GM19035 (cell line): ENCODE measurements around the gene FBXO17.

Experiments used
- ATAC-seq: cut with Tn5 transposase; IDR thresholded peaks from one replicate; pipeline ENCODE4 v1.9.1; 2021; ENCODE audit not compliant: unreplicated experiment

The FBXO17 gene

DNA sequence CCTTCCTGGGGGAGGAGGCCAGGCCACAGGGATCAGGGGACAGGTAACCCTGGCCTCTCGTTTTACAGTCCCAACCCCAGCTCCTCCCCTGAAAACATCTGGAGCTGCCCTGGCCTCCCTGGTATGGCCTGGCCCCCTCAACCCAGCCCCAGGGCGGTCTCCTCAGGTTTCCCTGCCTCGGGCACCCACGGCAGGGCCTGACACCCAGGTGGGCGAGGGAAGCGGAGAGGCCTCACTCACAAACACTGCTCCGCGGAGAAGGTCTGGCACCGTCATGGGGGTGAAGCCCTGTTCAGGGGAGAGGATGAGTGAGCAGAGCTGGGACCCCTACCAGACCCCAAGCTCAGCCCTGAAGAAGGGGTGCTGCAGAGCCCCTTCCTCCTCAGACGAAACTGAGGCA is 57.0 kb downstream of the FBXO17 start:
- no peak for ATAC-seq

- no peak for ATAC-seq
These were observed 57.5 kb downstream of the FBXO17 start for GRCh38 chr19:38917921-38918491.

DNA sequence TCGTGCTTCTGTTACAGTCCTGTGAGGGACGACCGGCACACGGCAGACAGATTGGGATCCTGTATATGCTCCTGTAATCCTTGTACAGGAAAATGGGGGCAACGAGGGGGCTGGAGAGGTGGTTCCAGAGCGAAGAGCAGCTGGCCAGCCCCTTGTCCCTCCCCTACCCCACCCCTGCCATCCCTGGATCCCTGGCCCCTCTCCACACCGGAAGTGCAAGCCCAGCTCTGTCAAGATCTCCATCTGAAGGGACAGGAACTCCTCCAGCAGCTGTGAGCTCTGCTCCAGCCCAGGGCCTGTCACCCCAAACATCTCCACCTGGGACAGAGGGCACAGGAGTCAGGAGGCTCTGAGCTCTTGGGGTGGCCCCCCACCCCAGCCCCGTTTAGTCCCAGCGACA is 58.0 kb downstream of the FBXO17 start:
- ATAC-seq: no peak

DNA sequence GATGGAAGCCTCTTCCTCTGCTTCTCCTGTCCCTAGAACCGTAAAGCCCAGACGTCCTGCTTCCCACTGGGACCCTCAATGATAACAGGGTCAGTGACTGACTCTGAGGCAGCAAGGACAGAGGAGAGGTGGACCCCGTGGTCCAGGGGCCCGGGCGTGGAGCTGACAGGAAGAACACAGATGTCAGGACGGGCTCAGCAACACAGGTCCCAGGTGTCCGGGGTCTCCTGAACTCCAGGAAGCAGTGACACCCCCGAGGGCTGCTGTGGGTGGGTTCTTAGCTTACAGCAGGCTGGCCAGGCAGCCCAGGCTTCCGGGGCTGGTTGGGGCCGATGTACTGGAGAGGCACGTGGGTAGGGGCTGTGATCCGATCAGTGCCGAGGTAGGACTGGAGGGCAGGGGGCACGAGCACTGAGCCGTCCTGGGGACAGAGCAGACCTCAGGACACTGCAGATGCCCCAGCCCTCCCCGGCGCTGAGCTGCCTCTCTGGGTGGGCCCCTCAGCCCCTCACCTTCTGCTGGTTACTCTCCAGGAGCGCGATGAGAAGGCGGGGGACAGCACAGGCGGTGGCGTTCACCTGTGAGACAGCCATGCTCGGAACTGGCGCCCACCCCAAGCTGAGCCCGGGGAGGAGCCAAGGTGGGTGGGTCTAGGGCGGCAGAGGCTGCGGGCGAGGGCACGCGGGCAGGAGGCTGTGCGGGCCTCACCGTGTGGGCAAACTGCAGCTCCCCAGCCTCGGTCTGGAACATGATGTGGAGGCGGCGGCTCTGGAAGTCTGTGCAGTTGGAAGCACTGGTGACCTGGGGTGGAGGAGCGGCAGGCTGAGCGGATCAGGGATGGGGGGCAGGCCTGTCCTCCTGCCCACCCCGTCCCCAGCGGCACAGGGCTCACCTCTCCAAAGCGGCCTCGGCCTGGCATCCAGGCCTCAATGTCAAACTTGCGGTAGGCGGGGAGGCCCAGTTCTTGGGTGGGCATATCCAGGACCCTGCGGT is 59.9 kb downstream of the FBXO17 start:
- ATAC-seq: no peak

DNA sequence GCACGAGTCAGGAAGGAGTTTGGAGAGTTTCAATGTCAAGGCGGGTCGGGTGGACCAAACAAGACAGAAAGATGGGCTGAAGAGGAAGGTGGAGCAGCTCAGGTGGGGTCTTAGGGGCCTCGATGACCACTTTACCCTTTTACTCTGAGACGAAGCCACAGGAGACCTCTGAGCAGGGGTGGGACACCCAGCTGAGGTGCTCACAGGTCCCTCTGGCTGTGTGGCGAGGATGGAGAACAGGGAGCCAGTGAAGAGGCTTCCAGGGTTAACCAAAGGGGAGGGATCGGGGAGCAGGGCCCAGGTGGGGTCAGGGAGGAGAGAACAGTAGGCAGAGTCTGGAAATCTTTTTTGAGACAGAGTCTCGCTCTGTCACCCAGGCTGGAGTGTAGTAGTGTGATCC is 61.6 kb downstream of the FBXO17 start:
- no peak for ATAC-seq

- no peak for ATAC-seq
These were observed 62.7 kb downstream of the FBXO17 start for GRCh38 chr19:38912600-38913514.

DNA sequence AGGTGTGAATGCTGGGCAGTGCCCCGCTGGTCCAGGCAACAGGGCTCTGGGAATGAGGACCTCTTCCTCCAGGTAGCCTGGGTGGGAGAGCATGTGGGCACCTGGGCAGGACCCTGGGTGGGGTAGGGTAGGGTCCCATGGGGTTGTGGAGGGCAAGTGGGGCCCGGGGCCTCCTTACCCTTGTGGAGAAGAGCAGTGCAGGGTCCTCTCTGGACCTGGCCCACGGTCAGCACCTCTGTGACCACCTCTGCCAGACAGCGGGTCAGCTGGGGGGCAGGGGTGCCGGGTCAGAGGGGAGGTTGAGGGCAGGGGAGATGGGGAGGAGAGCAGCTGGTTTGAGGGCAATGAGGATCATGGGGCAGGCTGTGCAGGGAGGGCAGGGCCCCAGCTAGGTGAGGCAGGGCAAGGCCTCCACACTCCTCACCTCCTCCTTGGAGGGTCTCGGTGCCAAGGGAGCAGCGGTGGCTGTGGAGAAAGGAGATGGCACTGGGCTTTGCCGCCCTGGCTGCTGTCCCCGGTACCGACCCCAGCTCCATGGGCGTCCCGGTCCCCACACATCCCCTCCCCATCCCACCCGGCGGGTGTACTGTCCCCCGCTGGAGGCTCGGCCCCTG is 64.0 kb downstream of the FBXO17 start:
- ATAC-seq: no peak

- ATAC-seq: no peak
These were observed 65.1 kb downstream of the FBXO17 start for GRCh38 chr19:38910488-38910887.

DNA sequence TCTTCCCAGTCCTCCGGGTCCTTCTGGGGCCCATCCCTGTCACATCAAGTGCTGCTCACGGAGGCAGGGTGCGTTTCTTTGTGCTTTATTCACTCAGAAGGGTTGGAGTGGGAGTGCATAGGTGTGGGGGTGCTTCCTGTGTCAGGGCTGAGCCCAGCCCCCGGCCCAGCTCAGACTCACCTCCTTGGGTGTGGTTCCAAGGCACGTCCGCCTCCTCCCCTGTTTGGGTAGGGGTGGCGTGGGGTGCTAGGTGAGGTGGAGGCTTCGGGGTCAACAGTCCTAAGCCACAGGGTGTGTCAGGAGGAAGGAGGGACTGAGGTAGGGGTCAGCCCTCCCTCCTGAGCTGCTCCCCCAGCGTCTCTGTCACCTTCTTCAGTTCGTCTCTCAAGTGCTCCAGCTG is 66.6 kb downstream of the FBXO17 start:
- ATAC-seq: no peak

DNA sequence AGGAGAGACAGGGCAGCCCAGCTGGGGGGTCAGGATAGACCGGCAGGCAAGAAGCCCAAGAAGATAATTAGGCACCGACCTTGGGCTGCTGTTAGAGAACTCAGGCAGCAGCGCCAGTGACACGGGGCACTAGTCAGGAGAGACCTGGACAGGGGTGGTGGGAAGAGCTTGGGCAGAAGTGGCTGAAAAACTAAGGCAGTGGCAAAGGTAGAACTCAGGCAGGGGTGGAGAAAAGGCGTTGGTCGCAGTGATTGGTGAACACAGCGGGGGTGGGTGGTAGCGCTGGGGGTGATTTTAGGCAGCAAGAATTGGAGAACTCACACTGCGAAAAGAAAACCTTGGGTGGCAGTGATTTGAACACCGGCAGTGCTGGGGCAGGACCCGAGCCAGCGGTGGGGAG is 67.9 kb downstream of the FBXO17 start:
- no peak for ATAC-seq

DNA sequence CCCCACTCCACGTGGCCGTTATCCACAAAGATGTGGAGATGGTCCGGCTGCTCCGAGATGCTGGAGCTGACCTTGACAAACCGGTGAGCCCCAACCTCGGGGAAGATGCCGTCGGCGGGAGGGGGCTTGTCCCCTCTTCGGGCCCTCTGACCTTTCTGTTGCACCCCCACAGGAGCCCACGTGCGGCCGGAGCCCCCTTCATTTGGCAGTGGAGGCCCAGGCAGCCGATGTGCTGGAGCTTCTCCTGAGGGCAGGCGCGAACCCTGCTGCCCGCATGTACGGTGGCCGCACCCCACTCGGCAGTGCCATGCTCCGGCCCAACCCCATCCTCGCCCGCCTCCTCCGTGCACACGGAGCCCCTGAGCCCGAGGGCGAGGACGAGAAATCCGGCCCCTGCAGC is 68.3 kb downstream of the FBXO17 start:
- ATAC-seq: no peak

GRCh38 chr19:38905620-38906019 is 69.9 kb downstream of the FBXO17 start:
- no peak for ATAC-seq

DNA sequence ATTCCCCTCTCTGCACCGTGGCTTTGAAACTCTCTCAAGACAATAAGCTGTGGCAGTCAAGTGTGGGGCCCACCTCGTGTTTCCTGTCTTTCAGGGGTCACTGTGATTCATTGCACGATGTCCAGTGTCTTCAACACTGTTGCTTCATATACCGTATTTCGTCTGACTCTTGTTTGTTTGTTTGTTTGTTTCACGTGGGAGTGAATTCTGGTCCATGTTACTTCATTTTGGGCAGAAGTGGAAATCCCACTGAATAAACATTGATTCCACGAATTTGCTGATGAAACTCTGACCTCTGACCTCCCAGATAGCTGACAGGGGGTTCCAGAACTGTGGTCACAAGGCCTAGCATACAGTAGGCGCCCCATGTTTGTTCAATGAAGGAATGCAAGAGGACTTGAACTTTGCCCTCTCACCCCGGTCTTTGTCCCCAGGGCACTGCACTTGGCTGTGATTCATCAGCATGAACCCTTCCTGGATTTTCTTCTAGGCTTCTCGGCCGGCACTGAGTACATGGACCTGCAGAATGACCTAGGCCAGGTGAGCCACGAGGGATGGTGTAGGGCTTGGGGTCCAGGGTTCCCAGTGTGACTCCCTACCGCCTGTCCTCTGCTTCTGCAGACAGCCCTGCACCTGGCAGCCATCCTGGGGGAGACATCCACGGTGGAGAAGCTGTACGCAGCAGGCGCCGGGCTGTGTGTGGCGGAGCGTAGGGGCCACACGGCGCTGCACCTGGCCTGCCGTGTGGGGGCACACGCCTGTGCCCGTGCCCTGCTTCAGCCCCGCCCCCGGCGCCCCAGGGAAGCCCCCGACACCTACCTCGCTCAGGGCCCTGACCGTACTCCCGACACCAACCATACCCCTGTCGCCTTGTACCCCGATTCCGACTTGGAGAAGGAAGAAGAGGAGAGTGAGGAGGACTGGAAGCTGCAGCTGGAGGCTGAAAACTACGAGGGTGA is 70.7 kb downstream of the FBXO17 start:
- no peak for ATAC-seq

DNA sequence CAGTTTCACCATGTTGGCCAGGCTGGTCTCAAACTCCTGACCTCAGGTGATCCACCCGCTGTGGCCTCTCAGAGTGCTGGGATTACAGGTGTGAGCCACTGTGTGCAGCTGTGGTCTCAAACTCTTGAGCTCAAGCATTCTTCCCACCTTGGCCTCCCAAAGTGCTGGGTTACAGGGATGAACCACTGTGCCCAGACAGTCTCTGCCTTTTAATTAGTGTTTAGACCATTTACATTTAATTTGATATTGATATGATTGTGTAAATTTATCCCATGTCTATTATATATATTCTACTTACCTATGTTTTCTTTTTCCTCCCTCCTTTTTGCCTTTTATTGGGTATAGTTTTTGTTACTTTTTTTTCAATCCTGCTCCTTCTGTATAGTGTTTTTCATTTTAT is 73.9 kb downstream of the FBXO17 start:
- ATAC-seq: no peak

GRCh38 chr19:38900743-38901190 is 74.8 kb downstream of the FBXO17 start:
- ATAC-seq: no peak

- no peak for ATAC-seq
These were observed 75.3 kb downstream of the FBXO17 start for GRCh38 chr19:38900202-38900629.

DNA sequence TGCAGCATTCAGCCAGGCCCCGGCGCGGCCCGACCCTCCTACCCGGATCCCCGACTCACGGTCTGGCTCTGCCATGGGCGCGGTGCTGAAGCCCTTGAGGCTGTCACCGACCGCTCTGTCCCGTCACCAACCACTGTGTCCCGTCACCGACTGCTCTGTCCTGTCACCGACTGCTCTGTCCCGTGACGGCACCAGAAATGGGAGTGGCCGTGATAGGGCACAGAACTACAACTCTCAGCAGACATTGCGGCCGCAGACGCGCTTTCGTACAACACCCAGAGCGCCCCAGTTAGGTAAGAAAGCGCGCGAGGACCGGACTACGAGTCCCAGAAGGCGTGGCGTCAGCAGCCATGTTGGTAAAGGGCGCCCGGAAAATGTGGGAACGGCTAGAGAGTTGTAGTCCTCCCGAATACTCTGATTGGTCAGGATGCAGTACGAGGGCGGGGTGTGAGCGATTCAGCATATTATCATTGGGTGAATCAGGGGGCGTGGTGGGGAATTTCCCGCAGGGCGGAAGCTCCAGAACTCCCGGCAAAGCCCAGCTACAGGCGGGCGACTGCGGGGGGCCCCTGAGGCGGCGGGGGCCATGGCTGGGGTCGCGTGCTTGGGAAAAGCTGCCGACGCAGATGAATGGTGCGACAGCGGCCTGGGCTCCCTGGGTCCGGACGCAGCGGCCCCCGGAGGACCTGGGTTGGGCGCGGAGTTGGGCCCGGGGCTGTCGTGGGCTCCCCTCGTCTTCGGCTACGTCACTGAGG is 75.9 kb downstream of the FBXO17 start, which contains the start of the genes NFKBIB and SIRT2:
NFKBIB (plus strand) TSS at position 523 of the 755 bp plus-strand sequence; CDS start at position 587, 64 bp downstream.
SIRT2 (minus strand) TSS at position 172 of the 755 bp plus-strand sequence; CDS start at position 75, 97 bp downstream.
- ATAC-seq: peak; percentile 91

DNA sequence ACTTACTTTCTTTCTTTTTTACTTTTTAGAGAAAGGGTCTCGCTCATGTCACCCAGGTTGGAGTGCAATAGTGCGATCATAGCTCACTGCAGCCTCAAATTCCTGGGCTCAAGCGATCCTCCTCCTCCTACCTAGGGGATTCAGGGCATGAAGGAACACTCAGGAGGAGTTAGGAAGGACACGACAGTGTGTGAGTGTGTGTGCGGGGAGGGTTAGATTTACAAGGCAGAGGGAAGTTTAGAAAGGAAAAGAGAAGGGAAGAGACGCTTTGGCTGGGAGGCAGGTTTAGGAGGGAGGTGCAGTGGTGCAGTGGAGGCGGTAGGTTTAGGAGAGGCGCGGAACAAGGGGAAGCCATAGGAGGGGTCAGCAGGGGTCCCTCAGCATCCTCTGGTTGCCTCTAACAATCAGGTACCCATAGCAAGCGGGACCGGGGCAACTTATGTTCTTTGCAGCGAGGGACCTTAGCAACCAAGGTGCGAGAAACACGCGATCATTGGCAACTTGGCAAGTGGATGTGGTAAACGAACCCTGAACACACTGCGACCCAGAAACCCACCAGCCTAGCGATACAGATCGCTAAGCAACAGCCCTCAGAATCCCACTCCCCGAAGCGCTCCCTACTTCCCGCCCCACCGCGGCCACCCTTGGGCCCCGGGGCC is 76.6 kb downstream of the FBXO17 start:
- ATAC-seq: no peak
